ENCODE results near the gene PCK2. TPM values are rescaled to one million over a fixed set of nuclear protein-coding genes. Genes with fewer than 3 reads are reported as not detected.
A peak's percentile ranks its signal among the peaks of the same experiment; 100 is the strongest.

PCK2 gene
- polyA plus RNA-seq, 1 donor: 177 TPM

DNA sequence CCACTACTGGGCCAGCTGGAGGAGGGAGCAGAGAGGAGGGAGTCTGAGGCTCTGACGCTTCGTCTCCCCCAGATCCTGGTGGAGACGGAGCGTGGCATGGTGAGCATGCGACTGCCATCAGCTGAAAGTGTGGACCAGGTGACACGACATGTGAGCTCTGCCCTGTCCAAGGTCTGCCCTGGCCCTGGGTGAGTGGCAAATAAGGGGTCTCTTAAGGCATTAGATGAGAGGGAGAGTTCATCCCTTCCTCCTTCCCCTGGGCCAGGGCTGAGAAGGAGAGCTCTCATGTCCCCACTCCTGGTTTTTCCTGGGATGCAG lies 39.8 kb upstream of the PCK2 start:
- Histone ChIP-seq H3K27ac (ENCODE audit: low read length) (no peak overlapping the region), H3K4me1 (ENCODE audit: control insufficient read depth, insufficient read depth, low read length) (peaks cover 18% of the 10 kb centered on the region), H3K27me3 (ENCODE audit: control insufficient read depth, insufficient read depth, low read length) (peaks cover 5% of the 10 kb centered on the region), H3K9me3 (ENCODE audit: control insufficient read depth, low read depth, low read length) (no peaks in the 10 kb centered on the region), H3K4me3 (ENCODE audit: low read length) (no peak overlapping the region), H3K36me3 (ENCODE audit: control insufficient read depth, insufficient read depth, low read length) (no peaks in the 10 kb centered on the region)
- DNase-seq: no peak
- no CpG with 5 or more reads among the region's 6 CpGs for WGBS (ENCODE audit: insufficient coverage, low lambda C conversion rate)

DNA sequence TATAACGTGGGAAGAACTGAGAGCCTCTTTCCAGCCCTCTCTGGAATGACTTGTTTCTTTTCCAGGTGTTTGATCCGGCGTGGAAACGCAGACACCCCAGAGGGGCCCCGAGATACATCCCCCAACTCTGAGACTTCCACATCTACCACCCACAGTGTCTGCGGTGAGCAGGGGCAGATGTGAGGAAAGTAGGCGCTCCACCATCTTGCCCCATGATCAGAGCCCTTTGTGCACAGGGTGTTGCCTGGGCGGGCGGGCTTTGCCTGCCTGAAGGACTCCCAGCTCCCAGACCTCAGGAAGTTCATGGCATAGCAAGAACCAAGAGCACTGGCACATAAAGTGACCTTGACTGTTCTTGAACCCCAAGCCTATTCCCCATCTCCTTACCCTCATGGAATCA lies 39.5 kb upstream of the PCK2 start:
- no peak for DNase-seq
- Histone ChIP-seq H3K4me3 (ENCODE audit: low read length) (no peak overlapping the region), H3K27me3 (ENCODE audit: control insufficient read depth, insufficient read depth, low read length) (peaks cover 5% of the 10 kb centered on the region), H3K36me3 (ENCODE audit: control insufficient read depth, insufficient read depth, low read length) (no peaks in the 10 kb centered on the region), H3K27ac (ENCODE audit: low read length) (no peak overlapping the region), H3K4me1 (ENCODE audit: control insufficient read depth, insufficient read depth, low read length) (peaks cover 21% of the 10 kb centered on the region), H3K9me3 (ENCODE audit: control insufficient read depth, low read depth, low read length) (no peaks in the 10 kb centered on the region)
- WGBS (ENCODE audit: insufficient coverage, low lambda C conversion rate): no CpG with 5 or more reads among the region's 9 CpGs

DNA sequence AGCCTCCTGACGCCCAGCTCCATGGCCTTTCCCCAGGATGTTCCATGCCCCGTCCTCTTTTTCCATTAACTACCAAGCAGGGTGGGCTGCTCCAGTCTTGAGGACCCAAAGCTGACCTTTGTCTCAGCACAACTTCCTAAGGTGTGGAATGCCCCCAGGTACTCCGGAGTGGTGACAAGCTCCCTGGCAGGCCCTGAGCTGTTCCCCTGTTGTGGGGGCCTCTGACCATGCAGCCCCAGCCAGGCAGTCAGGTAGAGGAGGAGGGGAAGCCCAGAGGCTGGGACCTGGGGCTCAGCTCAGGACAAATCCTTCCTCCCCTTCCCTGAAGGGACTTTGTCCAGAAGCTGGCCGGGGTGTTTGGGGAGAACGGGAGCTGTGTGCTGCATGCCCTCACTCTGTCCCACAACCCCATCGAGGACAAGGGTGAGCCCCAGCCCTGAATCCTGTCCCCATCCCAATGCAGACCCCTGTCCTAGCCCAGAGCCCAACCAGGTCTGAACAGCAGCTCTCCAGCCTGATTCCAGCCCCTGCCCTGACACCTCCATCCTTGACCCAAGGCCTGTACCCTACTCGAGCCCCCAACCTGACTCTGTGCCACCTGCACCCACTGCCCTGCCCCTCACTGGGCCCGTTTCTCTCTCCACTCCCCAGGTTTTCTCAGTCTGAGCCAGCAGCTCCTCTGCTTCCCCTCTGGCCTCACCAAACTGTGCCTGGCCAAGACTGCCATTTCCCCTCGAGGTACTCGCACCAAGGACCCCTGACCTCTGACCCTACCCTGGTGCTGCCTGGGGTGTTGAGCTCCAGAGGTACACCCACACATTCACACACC lies 37.9 kb upstream of the PCK2 start:
- Histone ChIP-seq H3K9me3 (ENCODE audit: control insufficient read depth, low read depth, low read length) (no peaks in the 10 kb centered on the region), H3K36me3 (ENCODE audit: control insufficient read depth, insufficient read depth, low read length) (no peaks in the 10 kb centered on the region), H3K4me3 (ENCODE audit: low read length) (no peak overlapping the region), H3K27ac (ENCODE audit: low read length) (no peak overlapping the region), H3K4me1 (ENCODE audit: control insufficient read depth, insufficient read depth, low read length) (peaks cover 31% of the 10 kb centered on the region), H3K27me3 (ENCODE audit: control insufficient read depth, insufficient read depth, low read length) (peaks cover 5% of the 10 kb centered on the region)
- no CpG with 5 or more reads among the region's 10 CpGs for WGBS (ENCODE audit: insufficient coverage, low lambda C conversion rate)
- no peak for DNase-seq

DNA sequence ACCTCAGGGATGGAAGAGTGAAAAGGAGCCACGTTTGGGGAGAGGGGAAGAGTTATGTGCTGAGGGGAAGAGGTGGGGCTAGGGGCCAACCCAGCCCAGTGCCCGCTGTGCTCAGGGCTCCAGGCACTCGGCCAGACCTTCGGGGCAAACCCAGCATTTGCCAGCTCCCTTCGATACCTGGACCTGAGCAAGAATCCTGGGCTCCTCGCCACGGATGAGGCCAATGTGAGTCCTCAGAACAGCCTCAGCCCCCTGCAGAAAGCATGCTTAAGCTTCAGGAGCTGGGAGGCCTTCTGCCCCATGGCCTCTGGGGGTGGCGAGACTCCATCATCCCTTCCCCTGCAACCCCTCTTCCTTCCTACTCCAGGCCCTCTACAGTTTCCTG lies 37.3 kb upstream of the PCK2 start:
- Histone ChIP-seq H3K4me1 (ENCODE audit: control insufficient read depth, insufficient read depth, low read length) (peaks cover 34% of the 10 kb centered on the region), H3K36me3 (ENCODE audit: control insufficient read depth, insufficient read depth, low read length) (no peaks in the 10 kb centered on the region), H3K27me3 (ENCODE audit: control insufficient read depth, insufficient read depth, low read length) (peaks cover 5% of the 10 kb centered on the region), H3K9me3 (ENCODE audit: control insufficient read depth, low read depth, low read length) (no peaks in the 10 kb centered on the region), H3K4me3 (ENCODE audit: low read length) (no peak overlapping the region), H3K27ac (ENCODE audit: low read length) (no peak overlapping the region)
- WGBS (ENCODE audit: insufficient coverage, low lambda C conversion rate): no CpG with 5 or more reads among the region's 8 CpGs
- no peak for DNase-seq

DNA sequence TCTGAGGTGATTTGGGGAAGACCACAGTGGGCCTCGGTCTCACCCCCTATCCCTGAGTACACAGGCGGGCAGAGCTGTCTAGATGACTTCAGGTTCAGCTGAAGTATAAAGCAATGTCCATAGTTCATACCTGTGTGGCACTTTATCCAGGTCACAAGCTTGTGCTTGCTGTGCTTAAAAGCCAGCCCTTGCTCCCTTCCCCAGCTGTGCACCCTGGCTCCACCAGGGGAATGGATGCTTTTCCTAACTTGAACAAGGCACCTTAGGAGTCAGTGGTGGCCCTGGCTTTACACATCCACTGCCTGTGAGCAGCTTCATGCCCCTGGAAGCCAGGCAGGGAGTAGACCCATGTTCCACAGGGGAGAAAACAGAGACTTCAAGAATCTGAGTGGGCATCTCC lies 36.8 kb upstream of the PCK2 start:
- peaks cover 5% of the 10 kb centered on the region for H3K27me3 ChIP-seq (ENCODE audit: control insufficient read depth, insufficient read depth, low read length)
- no peak overlapping the region for H3K4me3 ChIP-seq (ENCODE audit: low read length)
- peaks cover 38% of the 10 kb centered on the region for H3K4me1 ChIP-seq (ENCODE audit: control insufficient read depth, insufficient read depth, low read length)
- no peaks in the 10 kb centered on the region for H3K9me3 ChIP-seq (ENCODE audit: control insufficient read depth, low read depth, low read length)
- DNase-seq: no peak
- no CpG with 5 or more reads among the region's 2 CpGs for WGBS (ENCODE audit: insufficient coverage, low lambda C conversion rate)
- no peak overlapping the region for H3K27ac ChIP-seq (ENCODE audit: low read length)
- H3K36me3 ChIP-seq (ENCODE audit: control insufficient read depth, insufficient read depth, low read length): no peaks in the 10 kb centered on the region

DNA sequence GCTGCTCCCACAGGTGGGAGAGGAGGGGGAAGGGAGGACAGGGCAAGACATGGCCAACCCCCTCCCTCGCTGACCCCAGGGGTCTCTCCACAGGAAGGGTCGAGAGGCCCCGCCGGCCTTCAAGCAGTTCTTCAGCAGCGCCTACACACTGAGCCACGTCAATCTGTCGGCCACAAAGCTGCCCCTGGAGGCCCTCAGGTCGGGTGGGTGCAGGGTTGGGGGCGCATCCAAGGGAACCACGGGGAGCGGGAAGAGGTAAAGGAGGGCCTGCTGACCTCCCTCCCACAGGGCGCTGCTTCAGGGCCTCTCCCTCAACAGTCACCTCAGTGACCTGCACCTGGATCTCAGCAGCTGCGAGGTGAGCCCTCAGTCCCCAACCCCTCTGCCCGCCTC lies 36.2 kb upstream of the PCK2 start:
- Histone ChIP-seq H3K27me3 (ENCODE audit: control insufficient read depth, insufficient read depth, low read length) (peaks cover 3% of the 10 kb centered on the region), H3K4me3 (ENCODE audit: low read length) (no peak overlapping the region), H3K4me1 (ENCODE audit: control insufficient read depth, insufficient read depth, low read length) (peaks cover 38% of the 10 kb centered on the region), H3K9me3 (ENCODE audit: control insufficient read depth, low read depth, low read length) (no peaks in the 10 kb centered on the region), H3K36me3 (ENCODE audit: control insufficient read depth, insufficient read depth, low read length) (no peaks in the 10 kb centered on the region), H3K27ac (ENCODE audit: low read length) (no peak overlapping the region)
- no peak for DNase-seq
- WGBS (ENCODE audit: insufficient coverage, low lambda C conversion rate): no CpG with 5 or more reads among the region's 14 CpGs

DNA sequence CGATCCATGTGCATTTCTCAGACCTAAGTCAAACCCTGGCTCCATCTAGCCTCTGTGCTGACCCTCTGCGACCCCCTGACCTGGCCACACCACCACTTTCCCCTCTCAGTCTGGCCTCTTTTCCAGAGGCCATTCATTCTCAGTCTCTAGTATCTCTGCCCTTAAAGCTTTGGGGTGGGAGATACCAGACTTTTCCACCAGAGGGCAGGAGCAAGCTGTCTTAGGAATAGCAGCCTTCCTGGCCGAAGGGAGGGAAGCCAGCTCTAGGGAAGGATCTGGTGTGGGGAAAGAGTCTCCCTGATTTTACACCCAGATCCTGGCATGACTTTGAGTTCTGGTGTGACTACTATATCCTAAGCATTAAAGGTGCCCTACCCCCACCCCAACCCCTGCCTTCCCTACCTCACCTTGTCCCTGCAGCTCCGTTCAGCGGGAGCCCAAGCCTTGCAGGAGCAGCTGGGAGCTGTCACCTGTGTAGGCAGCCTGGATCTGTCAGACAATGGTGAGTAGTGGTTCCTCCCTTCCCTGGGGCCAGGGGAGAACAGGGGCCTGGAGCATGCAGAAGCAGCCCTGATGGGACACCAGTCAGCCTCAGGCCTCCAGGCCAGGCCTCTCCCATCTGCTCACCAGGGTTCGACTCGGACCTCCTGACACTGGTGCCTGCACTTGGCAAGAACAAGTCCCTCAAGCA lies 35.7 kb upstream of the PCK2 start:
- Histone ChIP-seq H3K36me3 (ENCODE audit: control insufficient read depth, insufficient read depth, low read length) (no peaks in the 10 kb centered on the region), H3K27me3 (ENCODE audit: control insufficient read depth, insufficient read depth, low read length) (no peaks in the 10 kb centered on the region), H3K4me1 (ENCODE audit: control insufficient read depth, insufficient read depth, low read length) (peaks cover 41% of the 10 kb centered on the region), H3K4me3 (ENCODE audit: low read length) (no peak overlapping the region), H3K27ac (ENCODE audit: low read length) (no peak overlapping the region), H3K9me3 (ENCODE audit: control insufficient read depth, low read depth, low read length) (no peaks in the 10 kb centered on the region)
- WGBS (ENCODE audit: insufficient coverage, low lambda C conversion rate): no CpG with 5 or more reads among the region's 7 CpGs
- DNase-seq: peak; percentile 68 to 78

DNA sequence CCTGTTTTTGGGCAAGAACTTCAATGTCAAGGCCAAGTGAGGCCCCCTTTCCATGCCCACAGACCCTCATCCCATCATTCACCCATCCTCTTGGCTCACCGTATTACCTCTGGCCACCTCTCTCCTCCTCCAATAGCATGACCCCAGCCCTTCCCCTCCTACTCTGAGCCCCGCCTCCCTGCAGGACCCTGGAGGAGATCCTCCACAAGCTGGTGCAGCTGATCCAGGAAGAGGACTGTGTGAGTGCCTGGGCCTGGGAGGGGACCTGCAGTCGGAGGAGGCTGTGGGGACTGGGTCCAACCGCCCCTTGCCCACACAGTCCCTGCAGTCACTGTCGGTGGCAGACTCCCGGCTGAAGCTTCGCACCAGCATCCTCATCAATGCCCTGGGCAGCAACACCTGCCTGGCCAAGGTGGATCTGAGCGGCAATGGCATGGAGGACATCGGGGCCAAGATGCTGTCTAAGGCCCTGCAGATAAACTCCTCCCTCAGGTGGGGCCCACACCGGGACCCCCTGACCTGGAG lies 35.1 kb upstream of the PCK2 start:
- DNase-seq: no peak
- H3K27ac ChIP-seq (ENCODE audit: low read length): no peak overlapping the region
- H3K36me3 ChIP-seq (ENCODE audit: control insufficient read depth, insufficient read depth, low read length): no peaks in the 10 kb centered on the region
- no peaks in the 10 kb centered on the region for H3K27me3 ChIP-seq (ENCODE audit: control insufficient read depth, insufficient read depth, low read length)
- H3K9me3 ChIP-seq (ENCODE audit: control insufficient read depth, low read depth, low read length): no peaks in the 10 kb centered on the region
- no CpG with 5 or more reads among the region's 10 CpGs for WGBS (ENCODE audit: insufficient coverage, low lambda C conversion rate)
- peaks cover 43% of the 10 kb centered on the region for H3K4me1 ChIP-seq (ENCODE audit: control insufficient read depth, insufficient read depth, low read length)
- H3K4me3 ChIP-seq (ENCODE audit: low read length): no peak overlapping the region

DNA sequence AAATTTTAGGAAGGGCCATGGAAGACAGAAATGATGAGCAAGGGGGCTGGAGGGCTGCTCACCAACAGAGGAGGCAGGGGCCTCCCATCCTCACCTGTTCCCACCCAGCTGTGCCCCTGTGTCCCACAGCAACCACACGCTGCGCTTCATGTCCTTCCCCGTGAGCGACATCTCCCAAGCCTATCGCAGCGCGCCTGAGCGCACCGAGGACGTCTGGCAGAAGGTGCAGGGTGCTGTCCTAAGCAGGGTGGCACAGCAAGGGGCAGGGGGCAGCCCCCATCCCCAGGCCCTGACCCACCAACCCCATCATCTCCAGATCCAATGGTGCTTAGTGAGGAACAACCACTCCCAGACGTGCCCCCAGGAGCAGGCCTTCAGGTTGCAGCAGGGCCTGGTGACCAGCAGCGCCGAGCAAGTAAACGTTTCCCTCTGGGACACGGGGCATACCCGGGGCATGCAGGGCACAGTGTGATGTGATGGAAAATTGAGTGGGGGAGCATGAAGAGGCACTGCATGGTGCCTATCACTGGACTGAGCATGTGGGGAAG lies 34.2 kb upstream of the PCK2 start:
- no peaks in the 10 kb centered on the region for H3K36me3 ChIP-seq (ENCODE audit: control insufficient read depth, insufficient read depth, low read length)
- no peak overlapping the region for H3K27ac ChIP-seq (ENCODE audit: low read length)
- H3K4me1 ChIP-seq (ENCODE audit: control insufficient read depth, insufficient read depth, low read length): peaks cover 43% of the 10 kb centered on the region
- no peak overlapping the region for H3K4me3 ChIP-seq (ENCODE audit: low read length)
- no peaks in the 10 kb centered on the region for H3K27me3 ChIP-seq (ENCODE audit: control insufficient read depth, insufficient read depth, low read length)
- DNase-seq: no peak
- no peaks in the 10 kb centered on the region for H3K9me3 ChIP-seq (ENCODE audit: control insufficient read depth, low read depth, low read length)
- no CpG with 5 or more reads among the region's 16 CpGs for WGBS (ENCODE audit: insufficient coverage, low lambda C conversion rate)

DNA sequence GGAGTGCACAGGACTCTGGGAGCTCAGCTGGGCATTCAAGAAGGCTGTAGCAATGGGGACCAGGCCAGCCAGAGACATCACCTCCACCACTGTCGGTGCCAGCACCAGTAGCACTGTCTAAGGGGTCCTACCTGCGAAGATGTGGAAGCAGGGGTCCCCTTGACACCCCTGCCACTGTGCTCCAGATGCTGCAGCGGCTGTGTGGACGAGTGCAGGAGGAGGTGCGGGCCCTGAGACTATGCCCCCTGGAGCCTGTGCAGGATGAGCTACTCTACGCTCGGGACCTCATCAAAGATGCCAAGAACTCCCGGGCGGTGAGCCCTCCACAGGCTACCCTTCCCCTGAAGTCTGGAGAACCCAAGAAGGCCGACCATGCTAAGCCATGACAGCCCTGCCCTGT lies 33.7 kb upstream of the PCK2 start:
- WGBS (ENCODE audit: insufficient coverage, low lambda C conversion rate): no CpG with 5 or more reads among the region's 10 CpGs
- Histone ChIP-seq H3K4me3 (ENCODE audit: low read length) (no peak overlapping the region), H3K36me3 (ENCODE audit: control insufficient read depth, insufficient read depth, low read length) (no peaks in the 10 kb centered on the region), H3K4me1 (ENCODE audit: control insufficient read depth, insufficient read depth, low read length) (peaks cover 47% of the 10 kb centered on the region), H3K9me3 (ENCODE audit: control insufficient read depth, low read depth, low read length) (no peaks in the 10 kb centered on the region), H3K27ac (ENCODE audit: low read length) (peak overlapping the region; percentile 81), H3K27me3 (ENCODE audit: control insufficient read depth, insufficient read depth, low read length) (no peaks in the 10 kb centered on the region)
- no peak for DNase-seq
